SU-DHL-6 (cell line): ENCODE results near the gene KRTAP5-6.

Experiments
- H2AFZ ChIP-seq: fragments of 200-600 bp; sonication (generic); 2 replicates; pipeline ENCODE4 v1.6.1; 2014; ENCODE audit warnings: low read depth, mild to moderate bottlenecking, moderate library complexity, mixed read lengths, antibody characterized with exemption, low read length; ENCODE audit not compliant: severe bottlenecking
- H3F3A ChIP-seq: fragments of 200-600 bp; shearing (Covaris generic); 2 replicates; pipeline ENCODE4 v1.6.0; 2016; ENCODE audit warnings: antibody characterized with exemption, mild to moderate bottlenecking; ENCODE audit not compliant: insufficient read depth
- H3K27ac ChIP-seq: fragments of 200-600 bp; sonication (generic); 2 replicates; pipeline ENCODE4 v1.5.1; 2016; ENCODE audit warnings: low read depth, mild to moderate bottlenecking, low read length, moderate library complexity, mixed read lengths
- H3K27me3 ChIP-seq: fragments of 200-600 bp; sonication (generic), shearing (Covaris generic); 2 replicates; pipeline ENCODE4 v1.6.0; 2014; ENCODE audit warnings: mild to moderate bottlenecking, low read length
- H3K36me3 ChIP-seq: fragments of 200-600 bp; sonication (generic); 2 replicates; pipeline ENCODE4 v1.6.1; 2014; ENCODE audit warnings: mild to moderate bottlenecking, low read length, mixed read lengths
- H3K4me2 ChIP-seq: fragments of 300-600, 200-600 bp; shearing (Covaris generic), sonication (generic); 2 replicates; pipeline ENCODE4 v1.6.0; 2014; ENCODE audit warnings: low read length, low read depth, mild to moderate bottlenecking; ENCODE audit not compliant: poor library complexity, severe bottlenecking
- H3K4me3 ChIP-seq: fragments of 200-600 bp; sonication (generic); 2 replicates; pipeline ENCODE4 v1.5.1; 2014; ENCODE audit warnings: antibody characterized with exemption, low read length, mild to moderate bottlenecking, mixed read lengths; ENCODE audit not compliant: insufficient read depth, poor library complexity, severe bottlenecking
- H3K79me2 ChIP-seq: fragments of 200-600 bp; sonication (generic); 2 replicates; pipeline ENCODE4 v1.6.1; 2014; ENCODE audit warnings: mild to moderate bottlenecking, low read length, moderate library complexity; ENCODE audit not compliant: insufficient read depth
- H3K9ac ChIP-seq: fragments of 200-600 bp; sonication (generic); 2 replicates; pipeline ENCODE4 v1.7.0; 2014; ENCODE audit warnings: mild to moderate bottlenecking, low read length
- H3K9me2 ChIP-seq: fragments of 200-600 bp; sonication (generic); replicated peaks from 2 replicates; pipeline ENCODE4 v1.6.1; 2014; ENCODE audit warnings: low read length; ENCODE audit not compliant: insufficient read depth
- H3K9me3 ChIP-seq: fragments of 200-600 bp; sonication (generic); 2 replicates; pipeline ENCODE4 v1.6.1; 2014; ENCODE audit warnings: low read length, mixed read lengths; ENCODE audit not compliant: insufficient read depth
- H4K20me1 ChIP-seq: fragments of 200-600 bp; sonication (generic); 2 replicates; pipeline ENCODE4 v1.6.1; 2014; ENCODE audit warnings: low read depth, mild to moderate bottlenecking, antibody characterized with exemption, low read length, moderate library complexity, mixed read lengths
- CTCF ChIP-seq: fragments of 200-600 bp; sonication (generic); IDR thresholded peaks from one replicate; pipeline ENCODE4 v1.5.1; 2017; ENCODE audit warnings: antibody characterized with exemption, mild to moderate bottlenecking, low read length, moderate library complexity; ENCODE audit not compliant: insufficient read depth, poor library complexity, severe bottlenecking
- EZH2phosphoT487 ChIP-seq: fragments of 200-600 bp; sonication (generic), shearing (Covaris generic); conservative IDR thresholded peaks from 2 replicates; pipeline ENCODE4 v1.6.1; 2018; ENCODE audit warnings: mild to moderate bottlenecking, antibody characterized with exemption, low read length, moderate library complexity, mixed read lengths

Gene KRTAP5-6

GRCh38 chr11:1696608-1697570 is at the start of gene KRTAP5-6:
TSS of gene KRTAP5-6 (plus strand) at chr11:1697195. CDS start at chr11:1697246, 51 bp downstream.
- Histone ChIP-seq H3K9me2 (no peaks in the 10 kb centered on the region), H2AFZ (no peak within 1 kb of the TSS), H3K79me2 (no peaks in the 10 kb centered on the region), H3K27ac (no peak within 1 kb of the TSS), H3K9ac (no peak within 1 kb of the TSS), H3K4me3 (no peak within 1 kb of the TSS), H4K20me1 (no peaks in the 10 kb centered on the region), H3K27me3 (no peaks in the 10 kb centered on the region), H3K9me3 (no peaks in the 10 kb centered on the region), H3K4me2 (no peak within 1 kb of the TSS), H3K36me3 (no peaks in the 10 kb centered on the region), H3F3A (no peaks in the 10 kb centered on the region)
- TF ChIP-seq CTCF: no peak
- no peak for TF ChIP-seq EZH2phosphoT487

- Histone ChIP-seq H3K27me3 (no peaks in the 10 kb centered on the region), H4K20me1 (no peaks in the 10 kb centered on the region), H3K4me2 (no peak overlapping the region), H3K9ac (no peak overlapping the region), H2AFZ (no peak overlapping the region), H3K79me2 (no peaks in the 10 kb centered on the region), H3K9me3 (no peaks in the 10 kb centered on the region), H3K9me2 (no peaks in the 10 kb centered on the region), H3K27ac (no peak overlapping the region), H3K36me3 (no peaks in the 10 kb centered on the region), H3F3A (no peaks in the 10 kb centered on the region), H3K4me3 (no peak overlapping the region)
- TF ChIP-seq EZH2phosphoT487 (no peak), CTCF (no peak)
Observed at GRCh38 chr11:1647901-1648652, 48.9 kb upstream of the KRTAP5-6 start.

GRCh38 chr11:1648653-1649420 is 48.2 kb upstream of the KRTAP5-6 start:
- Histone ChIP-seq H3K79me2 (no peaks in the 10 kb centered on the region), H3K36me3 (no peaks in the 10 kb centered on the region), H3K4me2 (no peak overlapping the region), H3K9ac (no peak overlapping the region), H3F3A (no peaks in the 10 kb centered on the region), H3K27ac (no peak overlapping the region), H3K9me3 (no peaks in the 10 kb centered on the region), H3K4me3 (no peak overlapping the region), H3K27me3 (no peaks in the 10 kb centered on the region), H3K9me2 (no peaks in the 10 kb centered on the region), H4K20me1 (no peaks in the 10 kb centered on the region), H2AFZ (no peak overlapping the region)
- no peak for TF ChIP-seq EZH2phosphoT487
- TF ChIP-seq CTCF: no peak
